GM13977 (cell line): ENCODE measurements around the gene PADI1.
"Not testable (repeated sequence)": the region's sequence is repeated elsewhere in the genome, so short reads cannot be mapped to it uniquely, and the experiment has no call there.

ENCODE experiments used
- DNase-seq: peaks from one replicate; pipeline ENCODE4 v3.0.0; 2012; ENCODE audit warnings: low spot score
- in situ Hi-C: fragments of 300-500 bp; cut with MboI; formaldehyde crosslinking; loops from one replicate; pipeline ENCODE4 v1.12.0; 2022; ENCODE audit warnings: low sequenced_read_pairs, low pct_unique_long_range_greater_than_20kb, mixed read lengths, inconsistent platforms; ENCODE audit not compliant: unreplicated experiment
- TF ChIP-seq, protein P1 (sequence below): IDR thresholded peaks from 2 replicates; pipeline ENCODE4 v1.5.1; 2012; ENCODE audit warnings: mild to moderate bottlenecking, control low read depth; ENCODE audit not compliant: insufficient read depth; ENCODE audit errors: extremely low read depth, missing control alignments

Gene PADI1

DNA sequence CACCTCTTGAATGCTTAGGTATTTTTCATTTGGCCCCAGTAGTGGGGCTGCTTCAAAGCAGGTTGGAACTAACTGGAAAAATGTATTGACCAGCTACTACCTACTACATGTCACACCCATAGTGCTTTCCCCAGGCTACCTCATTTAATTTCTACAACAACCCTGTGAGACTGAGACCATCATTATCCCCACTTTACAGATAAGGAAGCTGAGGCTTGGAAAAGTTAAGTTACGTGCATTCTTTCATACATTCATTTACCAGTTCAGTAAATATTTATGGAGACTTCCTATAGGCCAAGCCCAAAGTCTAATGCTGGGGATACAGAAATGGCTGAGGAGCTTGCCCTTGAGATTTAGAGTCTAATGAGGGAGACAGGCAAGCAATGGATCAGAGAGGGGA lies 29.5 kb downstream of the PADI1 start:
- TF ChIP-seq, protein P1, sequence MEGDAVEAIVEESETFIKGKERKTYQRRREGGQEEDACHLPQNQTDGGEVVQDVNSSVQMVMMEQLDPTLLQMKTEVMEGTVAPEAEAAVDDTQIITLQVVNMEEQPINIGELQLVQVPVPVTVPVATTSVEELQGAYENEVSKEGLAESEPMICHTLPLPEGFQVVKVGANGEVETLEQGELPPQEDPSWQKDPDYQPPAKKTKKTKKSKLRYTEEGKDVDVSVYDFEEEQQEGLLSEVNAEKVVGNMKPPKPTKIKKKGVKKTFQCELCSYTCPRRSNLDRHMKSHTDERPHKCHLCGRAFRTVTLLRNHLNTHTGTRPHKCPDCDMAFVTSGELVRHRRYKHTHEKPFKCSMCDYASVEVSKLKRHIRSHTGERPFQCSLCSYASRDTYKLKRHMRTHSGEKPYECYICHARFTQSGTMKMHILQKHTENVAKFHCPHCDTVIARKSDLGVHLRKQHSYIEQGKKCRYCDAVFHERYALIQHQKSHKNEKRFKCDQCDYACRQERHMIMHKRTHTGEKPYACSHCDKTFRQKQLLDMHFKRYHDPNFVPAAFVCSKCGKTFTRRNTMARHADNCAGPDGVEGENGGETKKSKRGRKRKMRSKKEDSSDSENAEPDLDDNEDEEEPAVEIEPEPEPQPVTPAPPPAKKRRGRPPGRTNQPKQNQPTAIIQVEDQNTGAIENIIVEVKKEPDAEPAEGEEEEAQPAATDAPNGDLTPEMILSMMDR, result no peak
- in situ Hi-C loops, result loop anchor here (25.0 kb wide), 1 partner anchor 622 kb away; the partner anchor contains the start of gene NBPF1
- no peak for DNase-seq

DNA sequence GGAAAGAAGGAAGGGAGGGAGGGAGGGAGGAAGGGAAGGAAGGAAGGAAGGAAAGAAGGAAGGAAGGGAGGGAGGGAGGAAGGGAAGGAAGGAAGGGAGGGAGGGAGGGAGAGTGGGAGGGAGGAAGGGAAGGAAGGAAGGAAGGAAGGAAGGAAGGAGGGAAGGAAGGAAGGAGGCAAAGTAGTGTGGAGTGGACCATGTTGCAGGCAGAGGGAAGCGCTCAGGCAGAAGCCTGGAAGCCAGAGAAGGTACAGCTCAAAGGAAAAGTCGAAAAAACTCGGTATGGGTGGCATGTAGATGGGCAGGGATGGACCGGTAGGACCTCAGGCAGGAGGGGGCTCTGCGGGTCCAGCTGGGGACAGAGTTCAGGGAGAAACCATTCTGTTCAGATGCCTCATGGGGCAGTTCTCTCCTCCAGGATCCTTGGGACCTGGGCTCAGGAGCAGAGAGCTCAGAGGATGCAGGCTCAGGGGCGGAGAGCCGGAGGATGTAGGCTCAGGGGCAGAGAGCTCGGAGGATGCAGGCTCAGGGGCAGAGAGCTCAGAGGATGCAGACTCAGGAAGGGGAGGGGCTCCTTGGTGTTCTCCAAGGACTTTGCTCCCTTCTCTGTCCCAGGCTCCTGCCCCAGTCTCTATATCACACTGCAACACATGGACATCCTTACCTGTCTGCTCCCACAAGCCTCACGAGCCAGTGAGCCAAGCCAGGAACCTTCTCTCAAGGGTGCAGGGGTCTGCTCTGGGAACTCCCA lies 30.4 kb downstream of the PADI1 start:
- DNase-seq, result no peak
- in situ Hi-C loops, result loop anchor here (5.0 to 25.0 kb wide), 2 partner anchors 113 to 623 kb away; partner anchors contain the start of gene NBPF1
- TF ChIP-seq, protein P1, result no peak

DNA sequence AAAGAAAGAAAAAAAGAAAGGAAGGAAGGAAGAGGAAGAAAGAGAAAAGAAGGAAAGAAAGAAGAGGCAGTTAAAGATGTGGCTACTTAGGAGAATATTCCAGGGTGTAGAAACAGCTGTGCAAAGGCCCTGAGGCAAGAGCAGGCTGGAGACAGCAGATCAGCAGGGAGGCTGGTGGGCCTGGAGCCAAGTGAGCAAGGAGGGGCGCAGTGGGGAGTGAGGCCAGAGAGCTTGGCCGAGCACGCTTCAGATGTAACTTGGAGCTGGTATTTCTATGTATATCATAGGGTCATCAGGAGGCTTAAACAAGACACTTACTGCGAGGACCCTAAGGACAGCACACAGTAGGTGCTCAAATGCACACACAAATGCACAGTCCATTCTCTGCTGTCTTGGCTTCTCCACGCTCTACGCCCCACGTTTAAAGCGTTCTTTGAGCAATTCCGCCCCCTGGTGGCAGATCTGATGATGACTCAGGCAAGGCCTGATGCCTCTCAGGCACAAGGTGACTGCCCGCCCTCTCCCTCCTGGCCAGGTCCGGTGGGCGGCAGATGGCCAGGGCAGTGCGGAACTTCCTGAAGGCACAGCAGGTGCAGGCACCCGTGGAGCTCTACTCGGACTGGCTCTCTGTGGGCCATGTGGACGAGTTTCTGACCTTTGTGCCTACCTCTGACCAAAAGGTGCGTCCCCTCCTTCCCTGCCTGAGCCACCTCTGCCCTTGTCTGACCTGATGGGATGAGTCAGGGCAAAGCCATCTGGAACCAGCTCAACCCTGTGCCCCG lies 32.0 kb downstream of the PADI1 start:
- in situ Hi-C loops, result loop anchor here (5.0 to 25.0 kb wide), 2 partner anchors 115 to 625 kb away; partner anchors contain the start of gene NBPF1
- peak; percentile 91 for DNase-seq
- TF ChIP-seq, protein P1, result peak; percentile 93

DNA sequence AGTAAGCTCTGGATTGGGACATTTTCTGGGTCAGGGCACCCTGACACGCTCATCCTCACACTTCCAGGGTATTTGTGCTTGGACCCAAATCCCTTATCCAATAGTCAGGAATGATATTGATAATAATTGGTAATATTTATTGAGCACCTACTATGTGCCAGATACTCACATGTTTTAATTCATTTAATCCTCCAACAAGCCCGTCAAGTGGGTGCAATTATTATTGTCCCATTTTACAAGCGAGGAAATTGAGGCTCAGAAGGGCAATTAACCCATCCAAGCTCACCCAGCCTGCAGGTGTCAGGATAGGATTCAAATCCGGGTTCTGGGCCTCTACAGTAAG lies 32.6 kb downstream of the PADI1 start:
- in situ Hi-C loops, result loop anchor here (5.0 to 25.0 kb wide), 2 partner anchors 115 to 625 kb away; partner anchors contain the start of gene NBPF1
- TF ChIP-seq, protein P1, result no peak
- no peak for DNase-seq

DNA sequence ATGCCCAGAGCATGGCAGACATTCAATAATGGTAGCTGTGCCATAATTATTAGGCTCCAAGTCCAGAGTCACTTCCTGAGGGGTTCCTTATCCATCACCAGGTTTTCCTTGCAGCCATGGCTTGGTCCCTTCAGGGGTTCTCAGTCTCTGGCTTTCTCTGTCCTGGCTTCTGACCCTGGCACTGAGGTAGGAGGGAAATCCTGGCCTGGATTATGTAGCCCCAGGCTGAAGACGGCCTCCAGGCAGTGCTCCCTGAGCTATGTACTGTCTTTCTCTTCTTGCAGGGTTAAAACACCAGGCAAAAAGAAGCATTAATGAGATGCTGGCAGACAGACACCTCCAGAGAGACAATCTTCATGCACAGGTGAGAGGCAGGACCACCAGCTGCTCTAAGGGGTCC lies 34.5 kb downstream of the PADI1 start:
- TF ChIP-seq, protein P1, result no peak
- in situ Hi-C loops, result loop anchor here (5.0 to 25.0 kb wide), 2 partner anchors 117 to 627 kb away; partner anchors contain the start of gene NBPF1
- DNase-seq, result peak; percentile 75

DNA sequence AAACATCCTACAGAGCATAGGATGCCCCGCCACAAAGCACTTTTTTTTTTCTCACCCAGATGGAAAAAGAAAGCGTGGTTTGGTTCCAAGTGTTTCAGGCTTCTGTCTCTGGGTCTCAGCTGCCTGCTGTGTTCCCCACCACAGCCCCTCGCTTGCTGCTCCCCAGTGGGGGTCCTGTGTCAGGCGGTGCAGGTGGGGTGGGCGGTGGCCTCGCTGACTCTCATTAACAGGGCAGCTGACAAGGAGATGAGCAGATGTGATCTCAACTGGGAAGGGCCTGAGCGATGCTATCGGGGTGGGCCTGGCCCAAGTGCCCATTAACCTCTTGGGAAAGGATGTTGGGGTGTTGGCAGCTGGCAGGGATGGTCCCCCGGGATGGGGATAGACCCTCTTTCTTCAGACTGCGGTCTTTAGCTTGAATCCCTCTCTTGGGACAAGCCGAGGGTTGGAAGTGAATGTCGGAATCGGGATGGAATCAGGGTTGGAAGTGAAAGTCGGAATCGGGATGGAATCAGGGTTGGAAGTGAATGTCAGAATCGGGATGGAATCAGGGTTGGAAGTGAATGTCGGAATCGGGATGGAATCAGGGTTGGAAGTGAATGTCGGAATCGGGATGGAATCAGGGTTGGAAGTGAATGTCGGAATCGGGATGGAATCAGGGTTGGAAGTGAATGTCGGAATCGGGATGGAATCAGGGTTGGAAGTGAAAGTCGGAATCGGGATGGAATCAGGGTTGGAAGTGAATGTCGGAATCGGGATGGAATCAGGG lies 36.3 kb downstream of the PADI1 start:
- not testable (repeated sequence) for DNase-seq
- in situ Hi-C loops, result loop anchor here (25.0 kb wide), 1 partner anchor 629 kb away; the partner anchor contains the start of gene NBPF1

DNA sequence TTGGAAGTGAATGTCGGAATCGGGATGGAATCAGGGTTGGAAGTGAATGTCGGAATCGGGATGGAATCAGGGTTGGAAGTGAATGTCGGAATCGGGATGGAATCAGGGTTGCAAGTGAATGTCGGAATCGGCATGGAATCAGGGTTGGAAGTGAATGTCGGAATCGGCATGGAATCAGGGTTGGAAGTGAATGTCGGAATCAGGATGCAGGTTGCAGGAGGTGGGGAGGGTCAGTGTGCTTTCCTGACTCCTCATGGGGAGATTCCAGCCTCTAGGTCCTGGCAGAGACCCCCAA lies 36.8 kb downstream of the PADI1 start:
- not testable (repeated sequence) for DNase-seq
- in situ Hi-C loops, result loop anchor here (25.0 kb wide), 1 partner anchor 629 kb away; the partner anchor contains the start of gene NBPF1
